NCI-H128 (cell line): Measurements from ENCODE around the gene SPACA6.

Experiments used
- DNase-seq: peaks from one replicate; lab custom pipeline; 2025; ENCODE audit not compliant: unreplicated experiment; lab: John Stamatoyannopoulos, UW

Gene SPACA6

GRCh38 chr19:51688671-51689571 is 4.2 kb upstream of the SPACA6 start:
- DNase-seq: peak; percentile 86

- no peak for DNase-seq
These were observed 3.2 kb upstream of the SPACA6 start for GRCh38 chr19:51689751-51690453.

DNA sequence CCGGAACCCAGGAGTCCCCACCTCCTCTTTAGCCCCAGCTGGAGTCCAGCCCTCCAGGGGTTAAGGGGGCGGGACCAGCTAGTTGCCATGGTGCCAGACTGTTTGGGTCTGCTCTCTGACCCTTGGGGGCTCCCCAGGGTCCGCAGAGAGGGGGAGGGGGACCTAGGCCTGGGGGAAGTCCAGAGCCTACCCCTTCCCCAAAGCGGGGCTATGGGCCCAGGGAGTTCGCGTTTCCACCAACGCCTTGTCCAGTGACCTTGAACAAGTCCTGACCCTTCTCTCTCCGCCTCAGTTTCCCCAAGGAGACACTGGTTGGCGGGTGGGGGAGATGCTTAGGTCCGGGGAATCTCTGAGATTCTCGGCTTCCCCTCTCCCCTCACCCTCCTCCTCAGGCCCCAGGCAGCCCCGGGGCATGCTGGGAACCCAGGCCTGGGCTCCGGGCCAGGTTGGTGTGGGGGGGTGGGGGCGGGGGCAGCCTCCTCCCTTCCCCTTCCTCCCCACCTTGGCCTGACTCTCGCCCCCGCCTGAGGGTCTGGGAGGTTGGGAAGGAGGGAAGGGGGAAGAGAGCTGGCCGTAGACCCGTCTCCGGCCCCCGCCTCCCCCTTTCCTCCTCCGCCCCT is 2.6 kb upstream of the SPACA6 start:
- peak; percentile 31 for DNase-seq

DNA sequence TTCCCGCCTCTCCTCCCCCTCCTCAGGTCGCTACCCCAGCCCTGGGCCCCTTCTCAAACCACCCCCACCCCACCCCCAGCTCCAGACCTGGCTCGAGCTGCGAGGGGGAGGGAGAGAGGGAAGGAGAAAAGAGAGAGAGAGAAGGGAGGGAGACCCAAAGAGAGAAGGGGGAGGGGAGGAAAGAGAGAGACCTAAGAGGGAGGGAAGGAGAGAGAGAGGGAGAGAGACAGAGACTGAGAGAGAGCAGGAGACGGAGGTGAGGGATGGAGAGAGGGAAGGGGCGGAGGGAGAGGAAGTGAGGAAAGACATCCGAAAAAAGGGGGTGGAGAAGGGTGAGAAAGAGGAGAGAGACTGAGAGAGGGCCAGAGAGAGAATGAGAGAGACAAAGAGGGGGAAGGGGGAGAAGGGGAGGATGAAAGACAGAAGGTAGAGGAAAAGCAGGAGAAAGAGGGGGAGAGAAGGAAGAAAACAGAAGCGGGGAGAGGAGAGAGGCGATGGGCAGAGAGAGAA is 2.0 kb upstream of the SPACA6 start:
- DNase-seq: no peak

DNA sequence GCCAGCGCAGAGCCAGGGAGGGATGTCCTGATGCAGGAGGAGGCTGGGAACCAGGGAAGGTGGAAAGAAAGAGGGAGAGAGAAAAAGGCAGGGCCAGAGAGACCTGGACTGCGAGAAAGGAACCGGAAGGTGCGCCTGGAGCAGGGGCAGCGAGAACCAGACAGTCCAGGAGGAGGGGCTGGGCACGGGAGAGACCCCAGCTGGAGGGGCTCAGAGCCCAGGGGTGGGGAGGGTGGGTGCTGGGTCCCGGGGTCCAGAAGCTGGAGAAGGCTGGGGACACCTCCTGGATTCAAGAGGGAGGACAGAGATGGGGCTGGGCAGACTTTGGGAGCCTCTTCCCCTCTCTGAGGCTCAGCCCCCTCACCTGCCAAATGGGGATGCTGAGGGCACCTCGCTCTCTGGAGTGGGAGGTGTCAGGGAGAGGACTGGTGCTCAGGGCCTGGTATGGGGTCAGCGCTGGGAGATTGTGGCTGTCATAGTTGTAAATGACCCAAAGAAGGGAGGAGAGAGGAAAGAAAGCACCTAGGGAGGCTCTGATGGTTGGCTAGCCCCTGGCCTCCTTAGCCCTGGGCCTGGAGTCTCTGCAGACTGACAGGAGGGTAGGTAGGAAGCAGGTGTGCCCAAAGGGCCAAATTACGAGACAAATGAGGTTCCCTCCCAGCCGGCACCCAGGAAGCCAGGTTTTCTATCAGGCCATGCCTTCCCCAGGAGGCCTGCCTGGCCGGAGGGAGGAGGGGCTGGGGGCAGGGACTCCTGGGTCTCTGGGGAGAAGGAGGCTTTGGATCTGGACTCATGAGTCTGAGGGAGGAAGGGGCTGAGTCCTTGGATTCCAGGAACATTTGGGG is 1.3 kb upstream of the SPACA6 start:
- no peak for DNase-seq

DNA sequence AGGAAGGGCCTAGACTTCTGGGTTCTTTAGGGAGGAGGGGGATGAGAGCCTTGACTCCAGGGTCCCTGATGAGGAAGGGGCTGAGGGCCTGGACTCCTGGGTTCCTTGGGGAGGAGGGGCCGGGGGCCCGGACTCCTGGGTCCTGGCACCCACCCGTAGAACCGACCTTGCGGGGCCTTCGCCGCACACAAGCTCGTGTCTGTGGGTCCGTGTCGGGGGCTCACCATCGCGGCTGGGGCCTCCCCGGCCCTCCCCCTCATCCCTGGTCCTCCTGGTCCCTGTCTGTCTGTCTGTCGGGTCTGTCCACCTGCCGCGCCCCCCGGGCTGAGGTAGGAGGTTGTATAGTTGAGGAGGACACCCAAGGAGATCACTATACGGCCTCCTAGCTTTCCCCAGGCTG is 662 bp upstream of the SPACA6 start:
- DNase-seq: no peak

DNA sequence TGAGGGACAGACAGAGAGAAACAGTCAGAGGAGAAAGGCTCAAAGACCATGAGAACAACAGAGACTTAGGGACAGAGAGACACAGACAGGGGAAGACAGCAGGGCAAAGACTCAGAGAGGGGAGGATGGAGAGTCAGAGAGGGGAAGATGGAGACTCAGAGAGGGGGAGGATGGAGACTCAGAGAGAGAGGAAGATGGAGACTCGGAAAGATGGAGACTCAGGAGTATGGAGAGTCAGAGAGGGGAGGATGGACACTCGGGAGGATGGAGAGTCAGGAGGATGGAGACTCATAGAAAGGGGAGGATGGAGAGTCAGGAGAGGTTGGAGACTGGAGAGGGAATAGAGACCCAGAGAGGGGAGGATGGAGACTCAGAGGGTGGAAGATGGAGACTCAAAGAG is 689 bp downstream of the SPACA6 start:
- no peak for DNase-seq

DNA sequence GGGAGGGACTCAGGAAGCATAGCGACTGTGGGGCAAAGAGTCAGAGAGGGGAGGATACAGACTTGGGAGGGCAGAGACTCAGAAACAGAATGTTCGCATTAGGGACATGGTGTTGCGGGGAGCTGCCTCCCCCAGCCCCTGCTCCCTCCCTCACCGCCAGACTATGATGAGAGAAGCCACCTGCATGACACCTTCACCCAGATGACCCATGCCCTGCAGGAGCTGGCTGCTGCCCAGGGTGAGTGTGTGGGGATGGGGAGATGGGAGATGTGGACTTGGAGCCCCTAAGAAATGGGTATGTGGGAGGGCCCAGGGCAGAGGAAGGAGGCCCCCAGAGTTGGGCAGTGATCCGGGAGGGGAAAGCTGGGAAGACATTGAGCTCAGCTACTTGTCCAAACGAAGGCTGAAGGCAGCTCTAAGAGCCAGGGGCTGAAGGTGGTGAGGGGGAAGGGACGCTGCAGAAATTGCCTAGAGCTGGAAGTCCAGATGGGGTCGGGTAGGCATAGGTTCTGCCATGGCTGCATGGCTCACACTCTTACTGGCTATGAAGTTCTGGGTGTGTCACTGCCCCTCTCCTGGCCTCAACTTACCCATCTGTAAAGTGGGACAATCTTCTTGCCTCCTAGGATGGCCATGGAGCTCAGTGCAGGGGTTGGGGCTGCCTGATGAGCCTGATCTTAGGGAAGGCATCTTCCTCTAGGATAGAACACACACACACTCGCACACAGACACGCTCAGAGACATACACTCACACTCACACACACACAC is 1.4 kb downstream of the SPACA6 start:
- no peak for DNase-seq

GRCh38 chr19:51695088-51695487 is 2.0 kb downstream of the SPACA6 start:
- DNase-seq: no peak

DNA sequence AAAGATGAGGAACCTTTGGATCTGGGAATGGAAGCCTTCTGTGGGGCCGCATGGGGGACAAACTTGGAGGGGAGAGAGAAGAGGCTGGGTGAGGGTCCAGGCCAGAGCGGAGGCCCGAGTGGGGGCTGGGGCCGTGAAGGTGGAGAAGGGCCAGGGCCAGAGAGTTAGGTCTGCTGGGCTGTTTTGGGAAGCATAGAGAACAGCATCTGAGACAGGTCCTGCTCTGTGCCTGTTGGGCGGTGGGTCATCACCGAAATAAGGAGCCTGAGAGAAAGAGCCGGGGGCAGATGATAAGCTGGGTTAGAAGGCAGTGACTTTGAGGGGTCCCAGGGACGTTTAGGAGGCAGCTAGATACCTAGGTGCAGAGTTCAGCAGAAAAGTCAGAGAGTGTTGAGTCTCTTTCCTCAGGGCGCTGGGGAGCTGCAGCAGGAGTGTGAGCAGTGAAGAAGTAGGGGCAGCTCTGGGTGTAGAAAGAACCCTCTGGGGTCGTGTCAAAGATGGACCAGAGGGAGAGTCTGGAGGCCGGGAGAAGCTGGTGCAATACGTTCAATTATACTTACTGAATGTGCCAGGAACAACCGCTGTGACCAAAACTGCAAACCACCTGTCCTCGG is 2.7 kb downstream of the SPACA6 start:
- no peak for DNase-seq

DNA sequence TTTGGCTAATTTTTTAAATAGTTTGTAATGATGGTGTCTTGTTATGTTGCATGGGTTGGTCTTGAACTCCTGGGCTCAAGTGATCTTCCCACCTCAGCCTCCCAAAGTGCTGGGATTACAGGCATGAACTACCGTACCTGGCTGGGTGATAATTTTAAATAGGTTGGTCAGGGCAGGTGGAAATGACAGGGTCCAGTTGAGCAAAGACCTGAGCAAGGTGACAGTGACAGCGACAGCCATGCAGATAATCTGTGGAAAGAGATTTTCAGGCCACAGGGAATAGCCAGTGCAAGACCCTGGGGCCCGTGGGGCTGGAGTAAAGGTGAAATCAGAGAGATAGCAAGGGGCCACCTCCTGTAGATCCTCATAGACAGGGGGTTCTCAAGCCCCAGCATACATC is 3.5 kb downstream of the SPACA6 start:
- no peak for DNase-seq

GRCh38 chr19:51697169-51697776 is 4.1 kb downstream of the SPACA6 start:
- no peak for DNase-seq

DNA sequence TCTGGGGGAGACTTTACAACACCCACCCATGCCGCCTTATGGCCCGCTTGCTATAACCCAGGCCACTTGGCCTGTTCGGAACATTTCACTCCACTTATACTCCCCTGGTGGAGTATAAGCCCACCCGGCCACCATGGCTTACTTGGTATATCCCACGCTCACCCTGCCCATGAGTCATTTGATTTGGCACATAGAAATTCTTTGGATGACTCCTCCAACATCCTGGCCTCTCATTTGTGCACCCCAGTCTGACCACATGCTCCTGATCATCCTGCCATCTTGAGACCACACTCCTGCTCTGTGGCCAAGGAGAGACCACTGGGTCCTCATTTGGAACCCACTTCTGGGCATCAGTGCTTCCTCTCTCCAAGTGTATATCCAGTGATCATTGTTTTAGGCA is 5.2 kb downstream of the SPACA6 start:
- DNase-seq: no peak

- no peak for DNase-seq
These were observed 6.0 kb downstream of the SPACA6 start for GRCh38 chr19:51699170-51699569.

DNA sequence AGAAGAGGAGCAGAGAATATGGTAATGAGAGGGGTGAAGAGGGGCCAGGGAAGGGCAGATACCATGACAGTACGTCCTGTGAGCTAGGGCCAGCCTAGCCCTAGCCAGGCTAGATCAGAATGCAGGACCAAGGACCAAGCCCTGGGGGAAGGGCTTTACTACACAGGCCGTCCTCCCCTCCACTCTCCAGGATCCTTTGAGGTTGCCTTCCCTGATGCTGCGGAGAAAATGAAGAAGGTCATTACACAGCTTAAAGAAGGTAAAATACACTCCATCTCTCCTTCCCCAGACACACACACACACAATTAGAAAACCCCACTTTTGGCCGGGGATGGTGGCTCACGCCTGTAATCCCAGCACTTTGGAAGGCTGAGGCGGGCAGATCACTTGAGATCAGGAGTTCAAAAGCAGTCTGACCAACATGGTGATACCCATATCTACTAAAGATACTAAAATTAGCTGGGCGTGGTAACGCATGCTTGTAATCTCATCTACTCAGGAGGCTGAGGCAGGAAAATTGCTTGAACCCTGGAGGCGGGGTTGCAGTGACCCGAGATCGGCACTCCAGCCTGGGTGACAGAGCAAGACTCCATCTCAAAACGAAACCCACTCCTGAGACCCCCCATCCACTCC is 8.5 kb downstream of the SPACA6 start:
- no peak for DNase-seq

GRCh38 chr19:51702103-51702824 is 9.1 kb downstream of the SPACA6 start:
- DNase-seq: no peak

DNA sequence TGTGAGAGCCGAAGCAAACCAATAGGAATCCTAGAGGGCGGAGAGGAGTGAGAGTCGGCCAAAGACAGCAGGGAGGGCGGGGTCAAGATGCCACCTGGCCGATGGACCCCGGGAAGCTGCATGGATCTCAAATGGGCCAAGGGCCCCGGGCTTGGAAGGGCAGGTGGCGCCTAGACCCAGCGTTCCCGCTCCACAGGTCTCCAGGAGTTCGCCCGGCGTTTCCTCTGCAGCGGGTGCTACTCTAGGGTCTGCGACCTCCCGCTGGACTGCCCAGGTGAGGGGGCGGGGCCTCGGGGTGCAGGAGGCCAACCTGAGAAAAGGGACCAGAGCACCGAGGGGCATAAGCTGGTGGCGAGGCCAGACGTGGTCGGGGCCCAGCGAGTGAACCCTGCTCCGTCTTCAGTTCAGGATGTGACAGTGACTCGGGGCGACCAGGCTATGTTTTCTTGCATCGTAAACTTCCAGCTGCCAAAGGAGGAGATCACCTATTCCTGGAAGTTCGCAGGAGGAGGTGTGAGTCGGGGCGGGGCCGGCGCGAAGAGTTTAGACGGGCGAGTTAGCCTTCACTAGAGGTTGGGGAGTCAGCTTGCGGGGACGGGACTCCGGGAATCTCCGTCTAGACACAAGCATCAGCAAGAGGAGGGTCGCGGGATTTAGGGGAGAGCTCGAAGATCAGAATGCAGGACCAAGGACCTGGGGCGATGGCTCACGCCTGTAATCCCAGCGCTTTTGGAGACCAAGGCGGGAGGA is 9.9 kb downstream of the SPACA6 start:
- no peak for DNase-seq
